GM13977 (cell line): ENCODE results near the gene MOSPD3.

Source experiments
- DNase-seq: peaks from one replicate; pipeline ENCODE4 v3.0.0; 2012; ENCODE audit warnings: low spot score
- CTCF ChIP-seq: IDR thresholded peaks from 2 replicates; pipeline ENCODE4 v1.5.1; 2012; ENCODE audit warnings: mild to moderate bottlenecking, control low read depth; ENCODE audit not compliant: insufficient read depth; ENCODE audit errors: extremely low read depth, missing control alignments
- in situ Hi-C: fragments of 300-500 bp; cut with MboI; formaldehyde crosslinking; loops from one replicate; pipeline ENCODE4 v1.12.0; 2022; ENCODE audit warnings: low sequenced_read_pairs, low pct_unique_long_range_greater_than_20kb, mixed read lengths, inconsistent platforms; ENCODE audit not compliant: unreplicated experiment

The MOSPD3 gene

GRCh38 chr7:100577103-100577502 lies 35.2 kb upstream of the MOSPD3 start:
- DNase-seq = no peak
- in situ Hi-C loops = no loop called here
- TF ChIP-seq CTCF = no peak

- TF ChIP-seq CTCF = no peak
- in situ Hi-C loops = no loop called here
- no peak for DNase-seq
Measured at GRCh38 chr7:100577507-100577906, 34.8 kb upstream of the MOSPD3 start.

- DNase-seq = no peak
- in situ Hi-C loops = no loop called here
- no peak for TF ChIP-seq CTCF
Measured at GRCh38 chr7:100578246-100579183, 33.8 kb upstream of the MOSPD3 start.

- TF ChIP-seq CTCF = no peak
- in situ Hi-C loops = no loop called here
- DNase-seq = no peak
Measured at GRCh38 chr7:100580466-100581283, 31.7 kb upstream of the MOSPD3 start.

- DNase-seq = no peak
- in situ Hi-C loops = no loop called here
- TF ChIP-seq CTCF = no peak
Measured at GRCh38 chr7:100582041-100582579, 30.2 kb upstream of the MOSPD3 start.

- DNase-seq = no peak
- no peak for TF ChIP-seq CTCF
- in situ Hi-C loops = no loop called here
Measured at GRCh38 chr7:100582650-100583049, 29.7 kb upstream of the MOSPD3 start.
